A204.1 (cell line): ENCODE measurements around the gene NECAB3.

ENCODE experiments used
- FAIRE-seq: peaks from 2 replicates; lab custom pipeline; 2012; peaks lifted over from hg19 to GRCh38; lab: Jason Lieb, UNC

NECAB3 gene

GRCh38 chr20:33676652-33677645, 2.7 kb upstream of the NECAB3 start:
- no peak for FAIRE-seq

- FAIRE-seq: no peak
These were observed 1.9 kb upstream of the NECAB3 start for GRCh38 chr20:33676121-33676520.

GRCh38 chr20:33675136-33675959, 1.1 kb upstream of the NECAB3 start:
- no peak for FAIRE-seq

- FAIRE-seq: no peak
These were observed 576 bp downstream of the NECAB3 start for GRCh38 chr20:33673410-33674293.

- FAIRE-seq: no peak
These were observed 1.2 kb downstream of the NECAB3 start for GRCh38 chr20:33673114-33673409.

GRCh38 chr20:33672426-33673113, 1.7 kb downstream of the NECAB3 start:
- FAIRE-seq: no peak

GRCh38 chr20:33671573-33672288, 2.5 kb downstream of the NECAB3 start:
- no peak for FAIRE-seq

GRCh38 chr20:33670715-33671499, 3.3 kb downstream of the NECAB3 start:
- no peak for FAIRE-seq

GRCh38 chr20:33669873-33670640, 4.2 kb downstream of the NECAB3 start:
- FAIRE-seq: no peak

- no peak for FAIRE-seq
These were observed 5.0 kb downstream of the NECAB3 start for GRCh38 chr20:33669224-33669623.

GRCh38 chr20:33668466-33669155, 5.6 kb downstream of the NECAB3 start:
- FAIRE-seq: no peak

GRCh38 chr20:33667676-33668465, 6.4 kb downstream of the NECAB3 start:
- no peak for FAIRE-seq

GRCh38 chr20:33667245-33667675, 7.0 kb downstream of the NECAB3 start:
- FAIRE-seq: no peak

- FAIRE-seq: no peak
These were observed 7.7 kb downstream of the NECAB3 start, which contains the start of gene ACTL10 for GRCh38 chr20:33666293-33667244. Gene ACTL10 (plus strand): TSS chr20:33666943. CDS start chr20:33667498, 555 bp downstream.

- no peak for FAIRE-seq
These were observed 9.5 kb downstream of the NECAB3 start for GRCh38 chr20:33664762-33665144.

- FAIRE-seq: no peak
These were observed 10.0 kb downstream of the NECAB3 start for GRCh38 chr20:33664085-33664761.
